DOHH2 (cell line): ENCODE measurements around the gene EDC4.

Experiments
- H3F3A ChIP-seq: fragments of 200-600 bp; sonication (generic), shearing (Covaris generic); 2 replicates; pipeline ENCODE4 v1.6.0; 2016; ENCODE audit warnings: antibody characterized with exemption, mild to moderate bottlenecking; ENCODE audit not compliant: control insufficient read depth, insufficient read depth
- H3K27ac ChIP-seq: fragments of 200-600 bp; sonication (generic); 2 replicates; pipeline ENCODE4 v1.5.1; 2014; ENCODE audit warnings: low read depth, mild to moderate bottlenecking, low read length, moderate library complexity
- H3K27me3 ChIP-seq: fragments of 200-600 bp; sonication (generic); 2 replicates; pipeline ENCODE4 v1.6.1; 2014; ENCODE audit warnings: mild to moderate bottlenecking, low read length, mixed read lengths; ENCODE audit not compliant: control insufficient read depth
- H3K36me3 ChIP-seq: fragments of 200-600 bp; sonication (generic); 2 replicates; pipeline ENCODE4 v1.6.1; 2014; ENCODE audit warnings: mild to moderate bottlenecking, low read length, moderate library complexity, mixed read lengths; ENCODE audit not compliant: control insufficient read depth
- H3K4me1 ChIP-seq: fragments of 200-600 bp; sonication (generic); 2 replicates; pipeline ENCODE4 v1.6.1; 2014; ENCODE audit warnings: mild to moderate bottlenecking, low read length, mixed read lengths; ENCODE audit not compliant: control insufficient read depth
- H3K4me2 ChIP-seq: fragments of 200-600 bp; sonication (generic); 2 replicates; pipeline ENCODE4 v1.6.0; 2014; ENCODE audit warnings: mild to moderate bottlenecking, low read length, moderate library complexity
- H3K4me3 ChIP-seq: fragments of 200-600 bp; sonication (generic); 2 replicates; pipeline ENCODE4 v1.5.1; 2014; ENCODE audit warnings: mild to moderate bottlenecking, low read length, mixed read lengths
- H3K79me2 ChIP-seq: fragments of 200-600 bp; sonication (generic); 2 replicates; pipeline ENCODE4 v1.6.1; 2014; ENCODE audit warnings: mild to moderate bottlenecking, low read length, mixed read lengths; ENCODE audit not compliant: control insufficient read depth
- H3K9me2 ChIP-seq: fragments of 200-600 bp; sonication (generic); replicated peaks from 2 replicates; pipeline ENCODE4 v1.6.1; 2014; ENCODE audit warnings: mild to moderate bottlenecking, low read length, mixed read lengths; ENCODE audit not compliant: control insufficient read depth
- H3K9me3 ChIP-seq: fragments of 200-600 bp; sonication (generic); 2 replicates; pipeline ENCODE4 v1.6.1; 2014; ENCODE audit warnings: antibody characterized with exemption, low read length, mixed read lengths; ENCODE audit not compliant: control insufficient read depth, insufficient read depth
- H4K20me1 ChIP-seq: fragments of 200-600 bp; sonication (generic); 2 replicates; pipeline ENCODE4 v1.6.0; 2014; ENCODE audit warnings: low read depth, mild to moderate bottlenecking, antibody characterized with exemption, low read length, moderate library complexity; ENCODE audit not compliant: control insufficient read depth, insufficient read depth
- EZH2phosphoT487 ChIP-seq: fragments of 200-600 bp; sonication (generic); IDR thresholded peaks from 2 replicates; pipeline ENCODE4 v1.6.1; 2017; ENCODE audit warnings: borderline replicate concordance, mild to moderate bottlenecking, antibody characterized with exemption, low read length, moderate library complexity, mixed read lengths
- TF ChIP-seq, protein P1 (sequence below): fragments of 200-600 bp; sonication (generic); IDR thresholded peaks from one replicate; pipeline ENCODE4 v1.5.1; 2014; ENCODE audit warnings: antibody characterized with exemption, mild to moderate bottlenecking, low read depth, low read length; ENCODE audit not compliant: poor library complexity, severe bottlenecking

The EDC4 gene

GRCh38 chr16:67927131-67927941, 54.5 kb downstream of the EDC4 start:
- Histone ChIP-seq H3K79me2 (no peaks in the 10 kb centered on the region), H3K27ac (no peak overlapping the region), H4K20me1 (0 out of 2 replicates have a peak, but pooled peaks cover 4% of the 10 kb centered on the region), H3K9me3 (no peaks in the 10 kb centered on the region), H3F3A (no peaks in the 10 kb centered on the region), H3K36me3 (peaks cover 23% of the 10 kb centered on the region), H3K4me3 (no peak overlapping the region), H3K4me2 (no peak overlapping the region), H3K27me3 (no peaks in the 10 kb centered on the region), H3K9me2 (no peaks in the 10 kb centered on the region), H3K4me1 (peaks cover 10% of the 10 kb centered on the region)
- TF ChIP-seq, protein P1, sequence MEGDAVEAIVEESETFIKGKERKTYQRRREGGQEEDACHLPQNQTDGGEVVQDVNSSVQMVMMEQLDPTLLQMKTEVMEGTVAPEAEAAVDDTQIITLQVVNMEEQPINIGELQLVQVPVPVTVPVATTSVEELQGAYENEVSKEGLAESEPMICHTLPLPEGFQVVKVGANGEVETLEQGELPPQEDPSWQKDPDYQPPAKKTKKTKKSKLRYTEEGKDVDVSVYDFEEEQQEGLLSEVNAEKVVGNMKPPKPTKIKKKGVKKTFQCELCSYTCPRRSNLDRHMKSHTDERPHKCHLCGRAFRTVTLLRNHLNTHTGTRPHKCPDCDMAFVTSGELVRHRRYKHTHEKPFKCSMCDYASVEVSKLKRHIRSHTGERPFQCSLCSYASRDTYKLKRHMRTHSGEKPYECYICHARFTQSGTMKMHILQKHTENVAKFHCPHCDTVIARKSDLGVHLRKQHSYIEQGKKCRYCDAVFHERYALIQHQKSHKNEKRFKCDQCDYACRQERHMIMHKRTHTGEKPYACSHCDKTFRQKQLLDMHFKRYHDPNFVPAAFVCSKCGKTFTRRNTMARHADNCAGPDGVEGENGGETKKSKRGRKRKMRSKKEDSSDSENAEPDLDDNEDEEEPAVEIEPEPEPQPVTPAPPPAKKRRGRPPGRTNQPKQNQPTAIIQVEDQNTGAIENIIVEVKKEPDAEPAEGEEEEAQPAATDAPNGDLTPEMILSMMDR, result no peak
- TF ChIP-seq EZH2phosphoT487, result no peak

DNA sequence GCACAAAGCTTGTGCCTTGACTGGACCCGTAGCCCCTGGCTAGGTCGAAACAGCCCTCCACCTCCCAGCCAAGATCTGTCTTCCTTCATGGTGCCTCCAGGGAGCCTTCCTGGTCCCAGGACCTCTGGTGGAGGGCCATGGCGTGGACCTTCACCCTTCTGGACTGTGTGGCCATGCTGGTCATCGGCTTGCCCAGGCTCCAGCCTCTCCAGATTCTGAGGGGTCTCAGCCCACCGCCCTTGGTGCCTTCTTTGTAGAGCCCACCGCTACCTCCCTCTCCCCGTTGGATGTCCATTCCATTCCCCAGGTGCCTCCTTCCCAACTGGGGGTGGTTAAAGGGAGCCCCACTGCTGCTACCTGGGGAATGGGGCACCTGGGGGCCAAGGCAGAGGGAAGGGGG, 55.3 kb downstream of the EDC4 start:
- H3K27me3 ChIP-seq, result no peaks in the 10 kb centered on the region
- H4K20me1 ChIP-seq, result 0 out of 2 replicates have a peak, but pooled peaks cover 4% of the 10 kb centered on the region
- TF ChIP-seq, protein P1, result no peak
- TF ChIP-seq EZH2phosphoT487, result no peak
- no peak overlapping the region for H3K27ac ChIP-seq
- H3K4me2 ChIP-seq, result no peak overlapping the region
- peaks cover 10% of the 10 kb centered on the region for H3K4me1 ChIP-seq
- H3K9me3 ChIP-seq, result no peaks in the 10 kb centered on the region
- H3K36me3 ChIP-seq, result peaks cover 23% of the 10 kb centered on the region
- H3K4me3 ChIP-seq, result no peak overlapping the region
- H3K79me2 ChIP-seq, result no peaks in the 10 kb centered on the region
- no peaks in the 10 kb centered on the region for H3K9me2 ChIP-seq
- no peaks in the 10 kb centered on the region for H3F3A ChIP-seq

DNA sequence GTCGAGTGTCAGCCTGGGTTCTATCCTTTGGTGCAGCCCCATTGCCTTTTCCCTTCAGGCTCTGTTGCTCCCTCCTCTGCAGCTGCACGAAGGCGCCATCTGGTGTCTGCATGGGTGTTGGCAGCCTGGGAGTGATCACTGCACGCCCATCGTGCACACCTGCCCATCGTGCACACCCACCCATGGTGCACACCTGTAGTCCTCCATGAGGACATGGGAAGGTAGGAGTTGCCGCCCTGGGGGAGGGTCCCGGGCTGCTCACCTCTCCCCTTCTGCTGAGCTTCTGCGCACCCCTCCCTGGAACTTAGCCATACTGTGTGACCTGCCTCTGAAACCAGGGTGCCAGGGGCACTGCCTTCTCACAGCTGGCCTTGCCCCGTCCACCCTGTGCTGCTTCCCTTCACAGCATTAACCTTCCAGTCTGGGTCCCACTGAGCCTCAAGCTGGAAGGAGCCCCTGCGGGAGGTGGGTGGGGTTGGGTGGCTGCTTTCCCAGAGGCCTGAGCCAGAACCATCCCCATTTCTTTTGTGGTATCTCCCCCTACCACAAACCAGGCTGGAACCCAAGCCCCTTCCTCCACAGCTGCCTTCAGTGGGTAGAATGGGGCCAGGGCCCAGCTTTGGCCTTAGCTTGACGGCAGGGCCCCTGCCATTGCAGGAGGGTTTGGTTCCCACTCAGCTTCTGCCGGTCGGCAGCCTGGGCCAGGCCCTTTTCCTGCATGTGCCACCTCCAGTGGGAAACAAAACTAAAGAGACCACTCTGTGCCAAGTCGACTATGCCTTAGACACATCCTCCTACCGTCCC, 55.9 kb downstream of the EDC4 start:
- TF ChIP-seq EZH2phosphoT487, result no peak
- TF ChIP-seq, protein P1, result peak; percentile 97
- Histone ChIP-seq H4K20me1 (0 out of 2 replicates have a peak, but pooled peaks cover 4% of the 10 kb centered on the region), H3K9me3 (no peaks in the 10 kb centered on the region), H3K27ac (no peak overlapping the region), H3K4me3 (no peak overlapping the region), H3K27me3 (no peaks in the 10 kb centered on the region), H3K36me3 (peaks cover 26% of the 10 kb centered on the region), H3K79me2 (no peaks in the 10 kb centered on the region; the same call in 1 of the 2 replicates), H3K4me1 (peaks cover 10% of the 10 kb centered on the region), H3F3A (no peaks in the 10 kb centered on the region), H3K9me2 (no peaks in the 10 kb centered on the region), H3K4me2 (no peak overlapping the region)
